Subcutaneous abdominal adipose tissue (tissue), 5 donors: ENCODE measurements around the gene ZNF516.
"Not testable (repeated sequence)": the region's sequence is repeated elsewhere in the genome, so short reads cannot be mapped to it uniquely, and the experiment has no call there.

Experiments
- H3K27ac ChIP-seq: one replicate; pipeline ENCODE4 v1.7.0; 2013; ENCODE audit warnings: low read depth, mild to moderate bottlenecking, inconsistent platforms, low read length, moderate library complexity
- H3K27me3 ChIP-seq, 5 donors: one replicate each; pipeline ENCODE4 v1.7.0; 2013; ENCODE audit warnings: low read length in 5 of 5, inconsistent platforms in 1 of 5; ENCODE audit not compliant: control insufficient read depth in 5 of 5, insufficient read depth in 4 of 5
- H3K36me3 ChIP-seq, 5 donors: one replicate each; pipeline ENCODE4 v1.7.0; 2013; ENCODE audit warnings: low read length in 5 of 5; ENCODE audit not compliant: control insufficient read depth in 5 of 5, insufficient read depth in 5 of 5
- H3K4me1 ChIP-seq, 5 donors: one replicate each; pipeline ENCODE4 v1.7.0; 2013; ENCODE audit warnings: low read length in 5 of 5, mild to moderate bottlenecking in 3 of 5, moderate library complexity in 1 of 5; ENCODE audit not compliant: control insufficient read depth in 5 of 5, insufficient read depth in 5 of 5
- H3K4me3 ChIP-seq, 5 donors: one replicate each; pipeline ENCODE4 v1.7.0; 2013; ENCODE audit warnings: low read length in 5 of 5, low read depth in 1 of 5
- H3K9ac ChIP-seq, 5 donors: one replicate each; pipeline ENCODE4 v1.7.0; 2013; ENCODE audit warnings: low read length in 5 of 5, mild to moderate bottlenecking in 4 of 5, moderate library complexity in 3 of 5
- H3K9me3 ChIP-seq, 5 donors: one replicate each; pipeline ENCODE4 v1.7.0; 2013; ENCODE audit warnings: low read length in 5 of 5; ENCODE audit not compliant: control insufficient read depth in 5 of 5
- donor health status: healthy.
- donor health status: healthy.
- donor health status: healthy.
- donor health status: healthy.
- donor health status: healthy.

Gene ZNF516, protein sequence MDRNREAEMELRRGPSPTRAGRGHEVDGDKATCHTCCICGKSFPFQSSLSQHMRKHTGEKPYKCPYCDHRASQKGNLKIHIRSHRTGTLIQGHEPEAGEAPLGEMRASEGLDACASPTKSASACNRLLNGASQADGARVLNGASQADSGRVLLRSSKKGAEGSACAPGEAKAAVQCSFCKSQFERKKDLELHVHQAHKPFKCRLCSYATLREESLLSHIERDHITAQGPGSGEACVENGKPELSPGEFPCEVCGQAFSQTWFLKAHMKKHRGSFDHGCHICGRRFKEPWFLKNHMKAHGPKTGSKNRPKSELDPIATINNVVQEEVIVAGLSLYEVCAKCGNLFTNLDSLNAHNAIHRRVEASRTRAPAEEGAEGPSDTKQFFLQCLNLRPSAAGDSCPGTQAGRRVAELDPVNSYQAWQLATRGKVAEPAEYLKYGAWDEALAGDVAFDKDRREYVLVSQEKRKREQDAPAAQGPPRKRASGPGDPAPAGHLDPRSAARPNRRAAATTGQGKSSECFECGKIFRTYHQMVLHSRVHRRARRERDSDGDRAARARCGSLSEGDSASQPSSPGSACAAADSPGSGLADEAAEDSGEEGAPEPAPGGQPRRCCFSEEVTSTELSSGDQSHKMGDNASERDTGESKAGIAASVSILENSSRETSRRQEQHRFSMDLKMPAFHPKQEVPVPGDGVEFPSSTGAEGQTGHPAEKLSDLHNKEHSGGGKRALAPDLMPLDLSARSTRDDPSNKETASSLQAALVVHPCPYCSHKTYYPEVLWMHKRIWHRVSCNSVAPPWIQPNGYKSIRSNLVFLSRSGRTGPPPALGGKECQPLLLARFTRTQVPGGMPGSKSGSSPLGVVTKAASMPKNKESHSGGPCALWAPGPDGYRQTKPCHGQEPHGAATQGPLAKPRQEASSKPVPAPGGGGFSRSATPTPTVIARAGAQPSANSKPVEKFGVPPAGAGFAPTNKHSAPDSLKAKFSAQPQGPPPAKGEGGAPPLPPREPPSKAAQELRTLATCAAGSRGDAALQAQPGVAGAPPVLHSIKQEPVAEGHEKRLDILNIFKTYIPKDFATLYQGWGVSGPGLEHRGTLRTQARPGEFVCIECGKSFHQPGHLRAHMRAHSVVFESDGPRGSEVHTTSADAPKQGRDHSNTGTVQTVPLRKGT

DNA sequence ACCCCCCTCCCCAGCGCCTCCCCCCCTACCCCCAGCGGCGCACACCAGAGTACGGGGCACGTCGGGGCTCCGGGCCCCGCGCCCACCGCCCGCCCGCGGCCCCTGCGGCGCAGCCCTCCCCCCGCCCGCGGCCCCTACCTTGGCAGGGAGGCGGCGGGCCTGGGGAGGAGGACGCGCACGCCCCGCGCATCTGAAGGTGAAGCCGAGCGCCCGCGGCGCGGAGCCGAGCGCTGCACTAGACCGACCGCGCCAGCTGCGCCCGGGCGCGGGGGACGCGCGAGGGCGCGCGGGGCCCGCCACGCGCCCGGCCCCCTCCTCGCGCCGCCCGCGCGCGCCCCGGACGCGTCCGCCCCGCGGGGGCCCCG, at the start of gene ZNF516:
Gene ZNF516, minus strand, starts transcription at position 237 of the 365 bp plus-strand sequence. CDS start 52,188 bp downstream, outside the sequence.
- peaks cover 0 to 46% (median 39%) of the 10 kb centered on the region in 5 donors for H3K4me1 ChIP-seq
- no peaks in the 10 kb centered on the region for H3K36me3 ChIP-seq
- no peaks in the 10 kb centered on the region for H3K9me3 ChIP-seq
- peak within 1 kb of the TSS; percentile 72 for H3K27ac ChIP-seq
- peaks cover 0 to 5% (median 0%) of the 10 kb centered on the region in 5 donors for H3K27me3 ChIP-seq
- H3K9ac ChIP-seq, result peak within 1 kb of the TSS in 4 of 5 donors; percentile 44 to 73 (median 54)
- H3K4me3 ChIP-seq, result peak within 1 kb of the TSS; percentile 78 to 93 (median 88)

- no peak overlapping the region for H3K27ac ChIP-seq
- peaks cover 0 to 3% (median 0%) of the 10 kb centered on the region in 5 donors for H3K4me1 ChIP-seq
- no peaks in the 10 kb centered on the region for H3K36me3 ChIP-seq
- H3K9ac ChIP-seq, result no peak overlapping the region
- H3K9me3 ChIP-seq, result no peaks in the 10 kb centered on the region
- no peak overlapping the region for H3K4me3 ChIP-seq
- H3K27me3 ChIP-seq, result peaks cover 0 to 7% (median 3%) of the 10 kb centered on the region in 5 donors
Observed at GRCh38 chr18:76538846-76539245, 43.8 kb upstream of the ZNF516 start.

GRCh38 chr18:76537621-76538020, 42.6 kb upstream of the ZNF516 start:
- Histone ChIP-seq H3K9me3 (no peaks in the 10 kb centered on the region), H3K4me1 (peaks cover 0 to 3% (median 0%) of the 10 kb centered on the region in 5 donors), H3K9ac (no peak overlapping the region), H3K27me3 (peaks cover 0 to 7% (median 3%) of the 10 kb centered on the region in 5 donors), H3K27ac (no peak overlapping the region), H3K36me3 (no peaks in the 10 kb centered on the region), H3K4me3 (no peak overlapping the region)

DNA sequence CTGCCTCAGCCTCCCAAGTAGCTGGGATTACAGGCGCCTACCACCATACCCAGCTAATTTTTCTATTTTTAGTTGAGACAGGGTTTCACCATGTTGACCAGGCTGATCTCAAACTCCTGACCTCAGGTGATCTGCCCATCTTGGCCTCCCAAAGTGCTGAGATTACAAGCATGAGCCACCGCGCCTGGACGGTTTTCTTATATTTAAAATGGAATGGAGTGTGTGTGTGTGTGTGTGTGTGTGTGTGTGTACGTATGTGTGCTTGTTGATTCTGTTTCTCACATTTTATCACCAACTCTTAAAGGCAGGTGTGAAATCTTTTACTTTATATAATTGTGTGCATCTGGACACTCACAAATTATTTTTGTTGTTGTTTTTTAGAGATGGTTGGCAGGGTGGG, 41.6 kb upstream of the ZNF516 start:
- H3K27ac ChIP-seq, H3K4me3 ChIP-seq, H3K27me3 ChIP-seq, H3K9ac ChIP-seq, H3K4me1 ChIP-seq, H3K36me3 ChIP-seq, H3K9me3 ChIP-seq: not testable (repeated sequence)

GRCh38 chr18:76532875-76533274, 37.8 kb upstream of the ZNF516 start:
- Histone ChIP-seq H3K27me3 (peaks cover 0 to 17% (median 9%) of the 10 kb centered on the region in 5 donors), H3K4me1 (peaks cover 0 to 14% (median 12%) of the 10 kb centered on the region in 5 donors), H3K9ac (no peak overlapping the region), H3K36me3 (no peaks in the 10 kb centered on the region), H3K9me3 (no peaks in the 10 kb centered on the region), H3K27ac (no peak overlapping the region), H3K4me3 (no peak overlapping the region)

- Histone ChIP-seq H3K9me3 (no peaks in the 10 kb centered on the region), H3K4me1 (peaks cover 0 to 14% (median 12%) of the 10 kb centered on the region in 5 donors), H3K9ac (no peak overlapping the region), H3K36me3 (no peaks in the 10 kb centered on the region), H3K27me3 (peaks cover 0 to 30% (median 13%) of the 10 kb centered on the region in 5 donors), H3K27ac (no peak overlapping the region), H3K4me3 (no peak overlapping the region)
Observed at GRCh38 chr18:76530846-76531245, 35.8 kb upstream of the ZNF516 start.

GRCh38 chr18:76530391-76530790, 35.3 kb upstream of the ZNF516 start:
- Histone ChIP-seq H3K9ac (no peak overlapping the region), H3K27ac (no peak overlapping the region), H3K36me3 (no peaks in the 10 kb centered on the region), H3K27me3 (peaks cover 0 to 31% (median 13%) of the 10 kb centered on the region in 5 donors), H3K4me1 (peaks cover 0 to 16% (median 12%) of the 10 kb centered on the region in 5 donors), H3K9me3 (no peaks in the 10 kb centered on the region), H3K4me3 (no peak overlapping the region)

- H3K27me3 ChIP-seq, result peaks cover 0 to 31% (median 13%) of the 10 kb centered on the region in 5 donors
- H3K9ac ChIP-seq, result peak overlapping the region in 1 of 5 donors; percentile 6
- H3K27ac ChIP-seq, result no peak overlapping the region
- H3K4me1 ChIP-seq, result peaks cover 0 to 23% (median 15%) of the 10 kb centered on the region in 5 donors
- no peaks in the 10 kb centered on the region for H3K36me3 ChIP-seq
- H3K9me3 ChIP-seq, result no peaks in the 10 kb centered on the region
- peak overlapping the region; percentile 45 to 75 (median 65) for H3K4me3 ChIP-seq
Observed at GRCh38 chr18:76529433-76529811, 34.4 kb upstream of the ZNF516 start.

DNA sequence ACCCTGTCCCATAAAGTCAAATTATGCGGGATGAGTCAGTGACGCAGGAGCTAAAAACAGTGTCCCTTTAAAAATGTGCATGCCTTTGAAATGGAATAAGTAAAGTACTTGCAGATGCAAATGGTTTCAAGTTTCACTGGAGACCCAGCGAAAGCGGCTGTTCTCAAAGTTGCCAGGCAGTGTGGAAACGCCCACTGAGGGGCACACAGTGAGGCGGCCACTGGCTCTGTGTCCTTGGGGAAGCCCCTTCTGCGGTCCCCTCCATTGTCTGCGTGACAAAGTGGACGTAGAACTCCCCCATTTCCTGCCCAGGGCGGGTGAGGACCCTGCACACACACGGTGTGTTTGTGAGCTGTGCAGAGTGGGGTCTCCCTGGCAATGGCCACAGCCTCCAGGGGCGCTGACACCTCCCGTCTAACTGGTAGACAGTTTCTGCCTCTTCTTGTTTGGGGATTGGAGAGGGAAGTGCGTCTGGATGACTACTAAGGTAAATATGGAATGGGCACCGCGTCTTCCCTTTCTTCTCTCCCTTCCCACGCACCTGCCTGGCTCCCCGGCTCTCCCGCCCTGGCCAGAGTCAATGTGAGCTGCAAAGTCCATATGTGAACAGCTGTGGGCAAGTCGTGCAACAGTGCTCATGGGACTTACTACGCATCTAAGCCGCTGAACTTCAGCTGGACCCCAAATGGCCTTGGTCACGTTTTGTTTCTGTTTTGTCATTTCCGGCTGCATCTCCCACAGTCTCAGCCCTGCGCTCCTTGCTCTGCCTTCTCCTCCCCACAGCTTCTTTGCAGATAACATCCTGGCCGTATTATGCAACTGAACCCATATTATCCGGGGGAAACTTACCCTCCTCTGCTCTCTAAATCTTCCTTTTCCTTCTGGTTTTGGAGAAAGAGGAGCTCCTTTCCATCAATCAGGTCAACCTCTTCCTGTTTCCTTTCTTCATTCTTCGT, 33.7 kb upstream of the ZNF516 start:
- H3K9ac ChIP-seq, result peak overlapping the region in 3 of 5 donors; percentile 6 to 52 (median 19)
- H3K9me3 ChIP-seq, result no peaks in the 10 kb centered on the region

More for the DNA sequence above, 33.7 kb upstream of the ZNF516 start:
- H3K4me3 ChIP-seq, result peak overlapping the region; percentile 45 to 75 (median 65)
- H3K27ac ChIP-seq, result no peak overlapping the region
- H3K27me3 ChIP-seq, result peaks cover 0 to 31% (median 13%) of the 10 kb centered on the region in 5 donors
- no peaks in the 10 kb centered on the region for H3K36me3 ChIP-seq
- H3K4me1 ChIP-seq, result peaks cover 0 to 23% (median 15%) of the 10 kb centered on the region in 5 donors
